HepG2 (cell line): Measurements from ENCODE around the gene INTS4. TPM values are rescaled to one million over a fixed set of nuclear protein-coding genes. Genes with fewer than 3 reads are reported as not detected.

Experiments
- BCL6 ChIP-seq: IDR thresholded peaks from 2 replicates; pipeline ENCODE4 v1.6.1; 2016; ENCODE audit warnings: missing genetic modification reagents, missing compliant biosample characterization
- CBX5 ChIP-seq: sonication (generic); formaldehyde crosslinking; IDR thresholded peaks from 2 replicates; pipeline ENCODE4 v1.4.0; 2020; ENCODE audit warnings: missing genetic modification reagents, borderline replicate concordance
- IKZF4 ChIP-seq: sonication (generic); formaldehyde crosslinking; IDR thresholded peaks from 2 replicates; pipeline ENCODE4 v1.5.1; 2020; ENCODE audit warnings: borderline replicate concordance, mild to moderate bottlenecking, low read depth, missing genetic modification reagents; ENCODE audit errors: not compliant biosample characterization
- KDM6A ChIP-seq: IDR thresholded peaks from 2 replicates; pipeline ENCODE4 v1.6.1; 2016; ENCODE audit warnings: low read depth
- MED1 ChIP-seq: sonication (generic); formaldehyde crosslinking; IDR thresholded peaks from 2 replicates; pipeline ENCODE4 v1.4.0; 2020; ENCODE audit warnings: missing genetic modification reagents
- PPARG ChIP-seq: conservative IDR thresholded peaks from 2 replicates; pipeline ENCODE4 v1.6.1; 2016; ENCODE audit warnings: missing biosample characterization, missing genetic modification reagents
- REPIN1 ChIP-seq: sonication (generic); formaldehyde crosslinking; IDR thresholded peaks from 2 replicates; pipeline ENCODE4 v1.8.0; 2022; ENCODE audit warnings: missing genetic modification reagents, low read depth, mild to moderate bottlenecking, borderline replicate concordance
- SOX13 ChIP-seq, 3 experiments: fragments of 450-650 bp in 1 of 3; sonication (generic) in 1 of 3; formaldehyde crosslinking in 1 of 3; IDR thresholded peaks in 2 of 3; conservative IDR thresholded peaks in 1 of 3; 2 replicates each; pipeline versions ENCODE4 v1.5.0 to v1.6.1; 2016 to 2020; ENCODE audit warnings: antibody characterized with exemption in 1 of 3, mild to moderate bottlenecking in 1 of 3, missing compliant biosample characterization in 1 of 3, missing genetic modification reagents in 1 of 3, moderate library complexity in 1 of 3
- ZFP90 ChIP-seq: sonication (generic); formaldehyde crosslinking; IDR thresholded peaks from 2 replicates; pipeline ENCODE4 v1.8.0; 2022; ENCODE audit warnings: missing genetic modification reagents, mild to moderate bottlenecking, inconsistent platforms, borderline replicate concordance
- ZNF205 ChIP-seq: IDR thresholded peaks from 2 replicates; pipeline ENCODE4 v1.6.1; 2018; ENCODE audit warnings: missing biosample characterization, missing genetic modification reagents
- ZNF30 ChIP-seq: sonication (generic); formaldehyde crosslinking; IDR thresholded peaks from 2 replicates; pipeline ENCODE4 v1.5.0; 2020; ENCODE audit warnings: mild to moderate bottlenecking, missing genetic modification reagents
- ZNF614 ChIP-seq: IDR thresholded peaks from 2 replicates; pipeline ENCODE4 v1.6.1; 2018; ENCODE audit warnings: missing biosample characterization, missing genetic modification reagents, inconsistent platforms, borderline replicate concordance
- polyA plus RNA-seq, 8 experiments: library from polyadenylated mRNA; depleted of rRNA in 3 of 8; stranded (reverse) in 7 of 8; unstranded in 1 of 8; fragments of >200 nt; fragmentation: Illumina TruSeq in 4 of 8; extraction: Trizol in 4 of 8; gene quantifications; 2 replicates each; pipeline versions ENCODE4 v1.2.1 to v1.2.3, GENCODE V29; 2011 to 2016; ENCODE audit warnings: low read depth in 4 of 8, missing spikeins in 1 of 8, mixed read lengths in 1 of 8; ENCODE audit not compliant: insufficient read depth in 1 of 8
- total RNA-seq, 5 experiments: library from RNA; depleted of rRNA; stranded (reverse); fragments of >200 nt; fragmentation: Illumina TruSeq; extraction: Trizol; gene quantifications; 2 replicates each; pipeline ENCODE4 v1.2.3, GENCODE V29; 2016; ENCODE audit warnings: low read depth in 1 of 5
- TF ChIP-seq, protein P1 (sequence below), 2 experiments: fragments of 450-650 bp in 1 of 2; sonication (generic) in 1 of 2; formaldehyde crosslinking in 1 of 2; IDR thresholded peaks; 2 replicates each; pipeline versions ENCODE4 v1.6.1 to v1.8.0; 2016 to 2022; ENCODE audit warnings: antibody characterized with exemption in 1 of 2, mild to moderate bottlenecking in 1 of 2, missing genetic modification reagents in 1 of 2
- TF ChIP-seq, protein P2 (sequence below): IDR thresholded peaks from 2 replicates; pipeline ENCODE4 v1.6.1; 2016; ENCODE audit warnings: missing compliant biosample characterization, missing genetic modification reagents, borderline replicate concordance
- TF ChIP-seq, protein P3 (sequence below): sonication (generic); formaldehyde crosslinking; IDR thresholded peaks from 2 replicates; pipeline ENCODE4 v1.4.0; 2020; ENCODE audit warnings: missing genetic modification reagents
- TF ChIP-seq, protein P4 (sequence below): sonication (generic); formaldehyde crosslinking; IDR thresholded peaks from 2 replicates; pipeline ENCODE4 v1.4.0; 2020; ENCODE audit warnings: missing genetic modification reagents

The INTS4 gene
- total and polyA plus RNA-seq, 2 of the 13 experiments (the other 11 are each of a cell fraction or from before 2014, with no cell fraction given) = 37.3 to 44.8 TPM

DNA sequence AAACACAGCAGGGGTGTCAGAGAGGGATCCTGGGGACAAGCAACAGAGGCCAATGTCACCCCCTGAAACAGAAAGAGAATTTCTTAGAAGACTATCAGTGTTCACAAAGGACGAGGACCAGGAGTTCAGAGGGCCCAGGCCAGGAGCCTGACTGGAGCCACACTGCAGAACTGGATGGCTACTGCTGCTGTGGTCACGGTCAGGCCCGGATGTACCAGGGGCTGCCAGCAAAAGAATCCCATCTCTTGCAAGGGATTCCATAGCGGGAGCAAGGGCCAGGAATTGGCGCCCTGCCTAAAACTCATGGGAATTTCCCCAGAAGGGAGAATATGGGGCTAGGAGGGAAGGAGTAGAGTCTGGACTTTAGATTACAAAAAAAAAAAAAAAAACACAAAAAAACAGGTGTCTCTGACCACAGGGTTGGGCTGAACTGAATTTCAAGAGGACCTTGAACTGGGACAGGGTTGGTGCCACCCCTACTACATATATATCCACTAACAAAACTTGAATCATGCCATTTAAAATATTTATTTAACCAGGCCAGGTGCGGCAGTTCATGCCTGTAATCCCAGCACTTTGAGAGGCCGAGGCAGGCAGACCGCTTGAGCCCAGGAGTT, 44.3 kb upstream of the INTS4 start (continued):
- TF ChIP-seq, protein P1, sequence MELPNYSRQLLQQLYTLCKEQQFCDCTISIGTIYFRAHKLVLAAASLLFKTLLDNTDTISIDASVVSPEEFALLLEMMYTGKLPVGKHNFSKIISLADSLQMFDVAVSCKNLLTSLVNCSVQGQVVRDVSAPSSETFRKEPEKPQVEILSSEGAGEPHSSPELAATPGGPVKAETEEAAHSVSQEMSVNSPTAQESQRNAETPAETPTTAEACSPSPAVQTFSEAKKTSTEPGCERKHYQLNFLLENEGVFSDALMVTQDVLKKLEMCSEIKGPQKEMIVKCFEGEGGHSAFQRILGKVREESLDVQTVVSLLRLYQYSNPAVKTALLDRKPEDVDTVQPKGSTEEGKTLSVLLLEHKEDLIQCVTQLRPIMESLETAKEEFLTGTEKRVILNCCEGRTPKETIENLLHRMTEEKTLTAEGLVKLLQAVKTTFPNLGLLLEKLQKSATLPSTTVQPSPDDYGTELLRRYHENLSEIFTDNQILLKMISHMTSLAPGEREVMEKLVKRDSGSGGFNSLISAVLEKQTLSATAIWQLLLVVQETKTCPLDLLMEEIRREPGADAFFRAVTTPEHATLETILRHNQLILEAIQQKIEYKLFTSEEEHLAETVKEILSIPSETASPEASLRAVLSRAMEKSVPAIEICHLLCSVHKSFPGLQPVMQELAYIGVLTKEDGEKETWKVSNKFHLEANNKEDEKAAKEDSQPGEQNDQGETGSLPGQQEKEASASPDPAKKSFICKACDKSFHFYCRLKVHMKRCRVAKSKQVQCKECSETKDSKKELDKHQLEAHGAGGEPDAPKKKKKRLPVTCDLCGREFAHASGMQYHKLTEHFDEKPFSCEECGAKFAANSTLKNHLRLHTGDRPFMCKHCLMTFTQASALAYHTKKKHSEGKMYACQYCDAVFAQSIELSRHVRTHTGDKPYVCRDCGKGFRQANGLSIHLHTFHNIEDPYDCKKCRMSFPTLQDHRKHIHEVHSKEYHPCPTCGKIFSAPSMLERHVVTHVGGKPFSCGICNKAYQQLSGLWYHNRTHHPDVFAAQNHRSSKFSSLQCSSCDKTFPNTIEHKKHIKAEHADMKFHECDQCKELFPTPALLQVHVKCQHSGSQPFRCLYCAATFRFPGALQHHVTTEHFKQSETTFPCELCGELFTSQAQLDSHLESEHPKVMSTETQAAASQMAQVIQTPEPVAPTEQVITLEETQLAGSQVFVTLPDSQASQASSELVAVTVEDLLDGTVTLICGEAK (IDR thresholded peaks at IDR 0.05) = no peak
- TF ChIP-seq, protein P1 (CRISPR knock-in tag; IDR thresholded peaks at IDR 0.05) = no peak
- TF ChIP-seq PPARG (CRISPR knock-in tag) = 0 out of 2 replicates have a peak, but pooled peaks have one; percentile 25
- TF ChIP-seq ZNF614 (CRISPR knock-in tag) = peak; percentile 24; the same call in 1 of the 2 replicates
- TF ChIP-seq BCL6 (CRISPR knock-in tag) = peak; percentile 42; the same call in 1 of the 2 replicates
- TF ChIP-seq MED1 (CRISPR knock-in tag) = peak; percentile 47; the same call in 1 of the 2 replicates
- TF ChIP-seq, protein P2, sequence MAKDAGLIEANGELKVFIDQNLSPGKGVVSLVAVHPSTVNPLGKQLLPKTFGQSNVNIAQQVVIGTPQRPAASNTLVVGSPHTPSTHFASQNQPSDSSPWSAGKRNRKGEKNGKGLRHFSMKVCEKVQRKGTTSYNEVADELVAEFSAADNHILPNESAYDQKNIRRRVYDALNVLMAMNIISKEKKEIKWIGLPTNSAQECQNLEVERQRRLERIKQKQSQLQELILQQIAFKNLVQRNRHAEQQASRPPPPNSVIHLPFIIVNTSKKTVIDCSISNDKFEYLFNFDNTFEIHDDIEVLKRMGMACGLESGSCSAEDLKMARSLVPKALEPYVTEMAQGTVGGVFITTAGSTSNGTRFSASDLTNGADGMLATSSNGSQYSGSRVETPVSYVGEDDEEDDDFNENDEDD = no peak
- no peak for TF ChIP-seq IKZF4 (CRISPR knock-in tag)
- no peak for TF ChIP-seq CBX5 (CRISPR knock-in tag)
- no peak for TF ChIP-seq ZFP90
- TF ChIP-seq SOX13 (IDR thresholded peaks at IDR 0.05) = no peak
- TF ChIP-seq SOX13 (CRISPR knock-in tag; conservative IDR thresholded peaks at IDR 0.05 in 1 of 2, IDR thresholded peaks at IDR 0.05 in 1 of 2) = peak in 1 of 2 experiments; percentile 40; a peak in 1 of 4 replicates
- TF ChIP-seq ZNF30 (CRISPR knock-in tag) = no peak
- no peak for TF ChIP-seq ZNF205 (CRISPR knock-in tag)
- no peak for TF ChIP-seq REPIN1 (CRISPR knock-in tag)
- no peak for TF ChIP-seq KDM6A (CRISPR knock-in tag)
- TF ChIP-seq, protein P3, sequence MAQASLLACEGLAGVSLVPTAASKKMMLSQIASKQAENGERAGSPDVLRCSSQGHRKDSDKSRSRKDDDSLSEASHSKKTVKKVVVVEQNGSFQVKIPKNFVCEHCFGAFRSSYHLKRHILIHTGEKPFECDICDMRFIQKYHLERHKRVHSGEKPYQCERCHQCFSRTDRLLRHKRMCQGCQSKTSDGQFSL (CRISPR knock-in tag) = no peak
- TF ChIP-seq, protein P4, sequence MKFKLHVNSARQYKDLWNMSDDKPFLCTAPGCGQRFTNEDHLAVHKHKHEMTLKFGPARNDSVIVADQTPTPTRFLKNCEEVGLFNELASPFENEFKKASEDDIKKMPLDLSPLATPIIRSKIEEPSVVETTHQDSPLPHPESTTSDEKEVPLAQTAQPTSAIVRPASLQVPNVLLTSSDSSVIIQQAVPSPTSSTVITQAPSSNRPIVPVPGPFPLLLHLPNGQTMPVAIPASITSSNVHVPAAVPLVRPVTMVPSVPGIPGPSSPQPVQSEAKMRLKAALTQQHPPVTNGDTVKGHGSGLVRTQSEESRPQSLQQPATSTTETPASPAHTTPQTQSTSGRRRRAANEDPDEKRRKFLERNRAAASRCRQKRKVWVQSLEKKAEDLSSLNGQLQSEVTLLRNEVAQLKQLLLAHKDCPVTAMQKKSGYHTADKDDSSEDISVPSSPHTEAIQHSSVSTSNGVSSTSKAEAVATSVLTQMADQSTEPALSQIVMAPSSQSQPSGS (CRISPR knock-in tag) = 0 out of 2 replicates have a peak, but pooled peaks have one; percentile 41
